GM23338 (cell line): ENCODE measurements around the gene CEND1. TPM values are rescaled to one million over a fixed set of nuclear protein-coding genes. Genes with fewer than 3 reads are reported as not detected.

Source experiments
- ATAC-seq: fragments of 200-7000 bp; cut with Tn5 transposase; 3 replicates; pipeline ENCODE4 v1.9.1; 2020
- DNase-seq: peaks from one replicate; pipeline ENCODE4 v3.0.0-alpha.2; 2015; ENCODE audit warnings: low spot score
- H2AFZ ChIP-seq: fragments of 200-600 bp; sonication (generic); 2 replicates; pipeline ENCODE4 v1.8.0; 2016; ENCODE audit warnings: antibody characterized with exemption, mild to moderate bottlenecking, moderate library complexity
- H3F3A ChIP-seq: fragments of 200-600 bp; sonication (generic); replicated peaks from 2 replicates; pipeline ENCODE4 v1.8.0; 2017; ENCODE audit warnings: antibody characterized with exemption, mixed run types, low read depth
- H3K27ac ChIP-seq: fragments of 200-600 bp; sonication (generic); 2 replicates; pipeline ENCODE4 v1.6.1; 2016; ENCODE audit warnings: low read depth
- H3K27me3 ChIP-seq: fragments of 200-600 bp; sonication (generic); 2 replicates; pipeline ENCODE4 v1.8.0; 2016; ENCODE audit warnings: mild to moderate bottlenecking, mixed run types, moderate library complexity; ENCODE audit not compliant: insufficient read depth
- H3K36me3 ChIP-seq: fragments of 200-600 bp; sonication (generic); 2 replicates; pipeline ENCODE4 v1.8.0; 2016; ENCODE audit warnings: mild to moderate bottlenecking; ENCODE audit not compliant: insufficient read depth
- H3K4me1 ChIP-seq: fragments of 200-600 bp; sonication (generic); 2 replicates; pipeline ENCODE4 v1.8.0; 2016; ENCODE audit warnings: mild to moderate bottlenecking, moderate library complexity; ENCODE audit not compliant: insufficient read depth
- H3K4me2 ChIP-seq: fragments of 200-600 bp; sonication (generic); 2 replicates; pipeline ENCODE4 v1.7.1; 2017; ENCODE audit warnings: mixed run types
- H3K4me3 ChIP-seq: fragments of 200-600 bp; sonication (generic); 2 replicates; pipeline ENCODE4 v1.6.1; 2016; ENCODE audit warnings: mixed run types
- H3K79me2 ChIP-seq: fragments of 200-600 bp; sonication (generic); replicated peaks from 2 replicates; pipeline ENCODE4 v1.8.0; 2017; ENCODE audit warnings: mild to moderate bottlenecking; ENCODE audit not compliant: insufficient read depth
- H3K9me2 ChIP-seq: fragments of 200-600 bp; sonication (generic); 2 replicates; pipeline ENCODE4 v1.8.0; 2017; ENCODE audit not compliant: insufficient read depth
- H4K20me1 ChIP-seq: fragments of 200-600 bp; sonication (generic); replicated peaks from 2 replicates; pipeline ENCODE4 v1.8.0; 2017; ENCODE audit warnings: mild to moderate bottlenecking; ENCODE audit not compliant: insufficient read depth
- H3K27ac Mint-ChIP-seq: 2 replicates; pipeline ENCODE4 v1.8.0; 2020; ENCODE audit warnings: inconsistent platforms, mild to moderate bottlenecking, moderate library complexity, mixed read lengths
- H3K27me3 Mint-ChIP-seq: 3 replicates; pipeline ENCODE4 v1.8.0; 2022; ENCODE audit warnings: low read depth, mild to moderate bottlenecking, moderate library complexity, mixed read lengths, inconsistent platforms; ENCODE audit not compliant: insufficient read depth, poor library complexity
- H3K36me3 Mint-ChIP-seq: 3 replicates; pipeline ENCODE4 v1.8.0; 2021; ENCODE audit warnings: low read depth, mild to moderate bottlenecking, inconsistent platforms, moderate library complexity, mixed read lengths
- H3K4me1 Mint-ChIP-seq: 3 replicates; pipeline ENCODE4 v1.8.0; 2020; ENCODE audit warnings: mild to moderate bottlenecking, inconsistent platforms, mixed read lengths
- H3K4me3 Mint-ChIP-seq: 3 replicates; pipeline ENCODE4 v1.8.0; 2021; ENCODE audit warnings: moderate library complexity, mild to moderate bottlenecking, inconsistent platforms, mixed read lengths
- H3K9me3 Mint-ChIP-seq: 3 replicates; pipeline ENCODE4 v1.8.0; 2020; ENCODE audit warnings: moderate library complexity, mild to moderate bottlenecking, inconsistent platforms, mixed read lengths
- CREB1 ChIP-seq: fragments of 250-450 bp; sonication (Bioruptor Pico); IDR thresholded peaks from 2 replicates; pipeline ENCODE4 v1.5.0; 2020; ENCODE audit warnings: low read depth, mild to moderate bottlenecking, moderate library complexity
- CTCF ChIP-seq, 2 experiments: fragments of 200-600 bp in 1 of 2; sonication (generic) in 1 of 2; conservative IDR thresholded peaks; 2 replicates each; pipeline versions ENCODE4 v1.5.1 to v1.6.1; 2016 to 2017; ENCODE audit warnings: antibody characterized with exemption in 2 of 2, low read depth in 2 of 2, mild to moderate bottlenecking in 2 of 2, moderate library complexity in 1 of 2
- ETS1 ChIP-seq: IDR thresholded peaks from 2 replicates; pipeline ENCODE4 v1.6.1; 2016; ENCODE audit warnings: antibody characterized with exemption
- EZH2 ChIP-seq: fragments of 200-600 bp; sonication (generic); IDR thresholded peaks from one replicate; pipeline ENCODE4 v1.8.0; 2017; ENCODE audit warnings: antibody characterized with exemption, mild to moderate bottlenecking, low read depth; ENCODE audit not compliant: unreplicated experiment
- EZH2phosphoT487 ChIP-seq: fragments of 200-600 bp; sonication (generic); IDR thresholded peaks from one replicate; pipeline ENCODE4 v1.8.1; 2018; ENCODE audit warnings: antibody characterized with exemption; ENCODE audit not compliant: unreplicated experiment
- NANOG ChIP-seq: IDR thresholded peaks from 2 replicates; pipeline ENCODE4 v1.6.1; 2016; ENCODE audit warnings: antibody characterized with exemption, borderline replicate concordance
- POLR2AphosphoS5 ChIP-seq: IDR thresholded peaks from 2 replicates; pipeline ENCODE4 v1.6.1; 2016; ENCODE audit warnings: antibody characterized with exemption, low read depth
- REST ChIP-seq: IDR thresholded peaks from one replicate; pipeline ENCODE4 v1.6.1; 2018; ENCODE audit warnings: antibody characterized with exemption; ENCODE audit not compliant: unreplicated experiment
- ZNF114 ChIP-seq: fragments of 250-450 bp; sonication (Bioruptor Pico); IDR thresholded peaks from 2 replicates; pipeline ENCODE4 v1.5.0; 2020; ENCODE audit warnings: mild to moderate bottlenecking, moderate library complexity
- ZNF331 ChIP-seq: fragments of 250-450 bp; sonication (Bioruptor Pico); IDR thresholded peaks from 2 replicates; pipeline ENCODE4 v1.5.0; 2020; ENCODE audit warnings: low read depth, mild to moderate bottlenecking, moderate library complexity
- polyA plus RNA-seq: library from polyadenylated mRNA; unstranded; fragments of >200 nt; fragmentation: Nextera tagmentation; extraction: Ambion mirVana; gene quantifications from 2 replicates; pipeline ENCODE4 v1.2.1, GENCODE V29; 2016
- total RNA-seq: library from RNA; depleted of rRNA; stranded (reverse); fragments of >200 nt; shearing (Covaris generic); gene quantifications from 2 replicates; pipeline ENCODE4 v1.2.3, GENCODE V29; 2014

The CEND1 gene
- total and polyA plus RNA-seq, 2 experiments from 2014 or later = 4.8 to 5.5 TPM

GRCh38 chr11:809287-810039 is 19.6 kb upstream of the CEND1 start, which contains the start of gene RPLP2:
Gene RPLP2 (plus strand): TSS chr11:809967. CDS start chr11:810235, 268 bp downstream.
- H3K4me3 ChIP-seq = peak within 1 kb of the TSS; percentile 98
- H3K36me3 Mint-ChIP-seq = peaks cover 38% of the 10 kb centered on the region
- ATAC-seq = peak; percentile 75
- TF ChIP-seq CREB1 (CRISPR knock-in tag) = peak; percentile 100
- TF ChIP-seq EZH2phosphoT487 = no peak
- peak; percentile 82 for TF ChIP-seq POLR2AphosphoS5
- TF ChIP-seq ZNF114 = no peak
- TF ChIP-seq ETS1 = peak; percentile 96
- no peak for TF ChIP-seq ZNF331
- H3K79me2 ChIP-seq = peaks cover 38% of the 10 kb centered on the region
- H3K27ac ChIP-seq = peak within 1 kb of the TSS; percentile 95
- peak; percentile 97 for DNase-seq
- peaks cover 22% of the 10 kb centered on the region for H3K36me3 ChIP-seq
- peaks cover 14% of the 10 kb centered on the region for H3K4me1 ChIP-seq
- H4K20me1 ChIP-seq = peaks cover 16% of the 10 kb centered on the region
- peaks cover 5% of the 10 kb centered on the region; the same call in 1 of the 3 replicates for H3K9me3 Mint-ChIP-seq
- H3K4me3 Mint-ChIP-seq = peak within 1 kb of the TSS; percentile 94
- no peaks in the 10 kb centered on the region for H3K27me3 ChIP-seq
- peak within 1 kb of the TSS; percentile 100 for H3K27ac Mint-ChIP-seq
- peaks cover 61% of the 10 kb centered on the region for H3F3A ChIP-seq
- H3K9me2 ChIP-seq = no peaks in the 10 kb centered on the region
- peak within 1 kb of the TSS; percentile 94 for H2AFZ ChIP-seq
- peaks cover 33% of the 10 kb centered on the region for H3K27me3 Mint-ChIP-seq
- H3K4me2 ChIP-seq = peak within 1 kb of the TSS; percentile 99
- peaks cover 24% of the 10 kb centered on the region for H3K4me1 Mint-ChIP-seq

DNA sequence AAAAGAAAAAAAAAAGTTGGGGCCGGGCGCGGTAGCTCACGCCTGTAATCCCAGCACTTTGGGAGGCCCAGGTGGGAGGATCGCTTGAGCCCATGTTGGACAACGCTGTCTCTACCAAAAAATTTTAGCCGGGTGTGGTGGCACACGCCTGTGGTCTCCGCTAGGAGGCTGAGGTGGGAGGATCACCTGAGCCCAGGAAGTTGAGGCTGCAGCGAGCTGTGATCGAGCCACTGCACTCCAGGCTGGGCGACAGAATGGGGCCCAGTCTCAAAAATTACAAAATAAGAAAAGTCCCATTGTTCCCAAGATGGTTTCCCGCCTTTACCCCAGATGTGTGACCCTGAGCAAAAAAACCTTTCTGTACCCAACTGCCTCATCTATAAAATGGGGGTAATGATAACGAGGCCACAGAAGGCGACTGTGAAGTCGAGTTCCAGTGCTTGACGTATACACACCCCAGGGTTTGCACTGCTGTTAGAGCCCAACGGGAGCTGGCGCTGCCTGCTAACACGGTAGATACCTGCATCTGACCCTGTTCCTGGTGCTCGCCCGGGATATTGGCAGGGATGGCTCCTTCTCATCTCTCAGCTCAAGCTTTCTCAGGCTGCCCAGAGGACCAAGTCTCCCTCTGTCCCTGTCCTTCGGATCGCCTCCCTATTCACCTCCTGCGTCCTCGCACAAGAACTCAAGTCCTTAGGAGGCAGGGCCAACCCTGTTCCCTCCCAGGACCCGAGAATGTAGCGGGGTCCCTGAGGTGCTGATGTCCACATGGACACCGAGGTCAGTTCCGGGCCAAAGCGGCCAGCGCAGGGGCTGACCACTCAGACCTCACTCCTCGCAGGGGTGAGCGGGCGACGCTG is 18.8 kb upstream of the CEND1 start:
- peaks cover 37% of the 10 kb centered on the region for H3K27me3 Mint-ChIP-seq
- Histone ChIP-seq H3K27me3 (no peaks in the 10 kb centered on the region), H3K27ac (peak overlapping the region; percentile 55; the same call in 1 of the 2 replicates), H3K9me2 (no peaks in the 10 kb centered on the region), H3K4me1 (peaks cover 19% of the 10 kb centered on the region), H3K36me3 (peaks cover 22% of the 10 kb centered on the region), H3K4me2 (peak overlapping the region; percentile 99), H4K20me1 (peaks cover 16% of the 10 kb centered on the region), H3F3A (peaks cover 55% of the 10 kb centered on the region), H2AFZ (peak overlapping the region; percentile 74), H3K79me2 (peaks cover 38% of the 10 kb centered on the region), H3K4me3 (peak overlapping the region; percentile 98)
- ATAC-seq = no peak
- peak overlapping the region; percentile 94 for H3K4me3 Mint-ChIP-seq
- peak overlapping the region; percentile 97 for H3K27ac Mint-ChIP-seq
- no peak for TF ChIP-seq POLR2AphosphoS5
- TF ChIP-seq NANOG = no peak
- TF ChIP-seq ZNF331 = no peak
- no peak for TF ChIP-seq REST
- TF ChIP-seq CTCF (conservative IDR thresholded peaks at IDR 0.05; ENCODE audit: low read depth in 2 of 2) = no peak
- TF ChIP-seq EZH2 = no peak
- peaks cover 5% of the 10 kb centered on the region; the same call in 1 of the 3 replicates for H3K9me3 Mint-ChIP-seq
- H3K4me1 Mint-ChIP-seq = peaks cover 24% of the 10 kb centered on the region
- H3K36me3 Mint-ChIP-seq = peaks cover 35% of the 10 kb centered on the region
- DNase-seq = no peak
